NK-92 (cell line): ENCODE measurements around the gene MTCL1.

Experiments
- DNase-seq: peaks from one replicate; lab custom pipeline; 2025; ENCODE audit not compliant: unreplicated experiment; lab: John Stamatoyannopoulos, UW

MTCL1 gene

DNA sequence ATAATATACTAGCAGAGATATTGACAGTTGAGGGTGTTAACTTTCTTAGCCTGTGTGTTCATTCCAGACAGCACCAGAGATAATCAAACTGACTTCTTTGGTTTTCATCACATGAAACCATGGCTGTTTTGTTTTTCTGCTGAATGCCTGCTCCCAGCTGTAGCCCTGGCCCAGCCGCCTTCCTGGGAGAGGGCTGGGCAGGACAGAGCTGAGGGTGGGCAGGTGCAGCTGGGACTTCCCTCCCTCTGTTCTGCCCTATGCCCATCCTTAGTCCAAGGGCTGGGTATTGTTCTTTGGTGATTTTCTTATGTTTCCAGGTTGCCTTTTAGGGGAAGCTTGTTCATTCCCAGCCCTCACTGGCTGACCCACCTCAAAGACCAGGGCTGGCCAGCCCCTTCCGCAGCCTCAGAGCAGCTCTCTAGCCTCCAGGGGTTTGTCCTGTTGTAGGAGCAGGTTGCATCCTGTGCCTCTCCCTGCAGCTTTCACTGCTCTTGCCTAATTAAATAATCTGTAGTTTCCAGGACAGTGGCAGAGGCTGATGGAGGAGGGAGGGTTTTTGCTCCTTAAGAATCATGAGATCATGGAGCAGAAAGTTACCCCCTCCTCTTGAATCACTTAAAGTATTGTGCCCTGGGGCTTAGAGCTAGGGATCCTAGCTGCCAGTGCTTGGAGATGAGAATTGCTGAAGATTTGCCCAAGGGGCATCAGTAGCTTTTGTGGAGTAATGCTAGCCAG is 61.4 kb downstream of the MTCL1 start:
- no peak for DNase-seq

GRCh38 chr18:8767340-8767739 is 62.0 kb downstream of the MTCL1 start:
- no peak for DNase-seq

GRCh38 chr18:8769509-8770095 is 64.2 kb downstream of the MTCL1 start:
- DNase-seq = no peak

DNA sequence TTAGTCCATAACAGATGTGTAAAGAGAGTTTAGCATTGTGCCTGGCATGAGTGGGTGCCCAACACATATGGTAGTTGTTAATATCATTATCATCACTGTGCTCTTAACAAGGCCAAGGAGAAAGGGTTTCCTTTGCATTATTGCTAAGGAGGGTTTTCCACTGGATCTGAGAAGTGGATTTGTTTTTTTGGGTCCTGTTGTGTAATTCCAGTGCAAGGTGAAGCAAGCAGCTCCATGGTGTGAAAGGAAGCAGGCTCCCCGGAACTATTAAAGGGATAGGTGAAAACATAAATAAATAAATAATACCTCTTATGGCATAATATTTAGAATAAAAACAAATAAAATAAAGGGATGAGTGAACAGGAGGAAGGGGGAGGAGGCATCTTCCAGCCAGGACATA is 65.3 kb downstream of the MTCL1 start:
- DNase-seq = no peak

- no peak for DNase-seq
These were observed 66.6 kb downstream of the MTCL1 start for GRCh38 chr18:8771930-8772329.

GRCh38 chr18:8773980-8774379 is 68.6 kb downstream of the MTCL1 start:
- no peak for DNase-seq

DNA sequence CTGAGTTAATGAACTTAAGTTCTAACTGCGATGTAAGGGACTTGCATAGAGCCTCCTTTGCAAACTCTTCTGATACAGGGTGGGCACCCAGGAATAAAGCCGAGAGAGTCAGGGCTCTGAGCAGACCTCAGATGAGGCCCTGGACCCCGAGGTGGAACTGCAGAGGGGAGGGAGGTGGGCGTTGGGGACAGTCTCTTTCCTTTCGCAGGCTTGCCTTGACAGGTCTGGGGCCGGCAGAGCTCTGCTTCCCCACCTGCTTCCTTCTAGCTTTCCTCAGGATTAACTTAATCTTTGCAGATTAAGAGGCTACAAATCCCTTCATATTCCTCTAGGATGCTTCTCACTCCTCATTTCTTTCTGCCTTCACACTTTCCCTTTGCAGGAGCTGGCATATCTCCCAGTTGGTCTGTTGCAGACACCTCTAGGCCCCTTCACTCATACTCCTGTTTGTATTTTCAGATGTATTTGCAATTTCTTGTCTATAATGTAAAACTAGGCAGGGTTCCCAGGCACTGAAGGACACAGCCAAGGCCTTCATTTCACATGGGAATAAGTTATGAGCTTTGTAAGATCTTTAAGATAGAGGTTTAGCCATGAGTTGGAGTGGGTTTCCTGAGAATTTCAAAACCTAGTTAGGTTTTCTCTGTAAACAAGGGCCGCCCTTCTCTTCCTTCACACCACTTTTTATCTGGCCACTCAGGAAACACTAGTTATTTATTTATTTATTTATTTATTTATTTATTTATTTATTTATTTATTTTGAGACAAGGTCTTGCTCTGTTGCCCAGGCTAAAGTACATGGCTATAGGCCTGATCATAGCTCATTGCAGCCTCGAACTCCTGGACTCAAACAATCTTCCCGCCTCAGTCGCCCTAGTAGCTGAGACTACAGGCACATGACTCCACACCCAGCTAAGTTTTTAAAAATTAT is 70.9 kb downstream of the MTCL1 start:
- no peak for DNase-seq

DNA sequence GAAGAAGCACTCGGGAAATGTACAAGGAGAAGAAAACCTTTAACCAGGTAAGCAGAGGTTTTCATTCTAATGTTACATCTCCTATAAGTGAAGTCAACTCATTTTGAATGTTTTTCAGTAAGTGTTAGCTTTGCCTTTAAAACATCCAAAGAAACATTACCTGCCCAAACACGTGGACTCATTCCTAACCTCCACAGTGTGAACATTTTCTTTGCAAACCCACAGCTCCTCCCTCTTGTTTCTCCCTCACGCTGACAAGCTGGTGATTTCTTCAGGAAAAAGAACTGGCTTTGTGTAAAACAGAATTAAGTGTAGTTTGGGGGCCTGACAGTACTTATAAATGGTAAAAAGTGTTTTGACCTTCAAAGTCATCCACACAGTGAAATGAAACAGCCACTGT is 72.5 kb downstream of the MTCL1 start:
- DNase-seq = no peak

- DNase-seq = no peak
These were observed 73.0 kb downstream of the MTCL1 start for GRCh38 chr18:8778386-8778785.

GRCh38 chr18:8778824-8779223 is 73.5 kb downstream of the MTCL1 start:
- DNase-seq = no peak

DNA sequence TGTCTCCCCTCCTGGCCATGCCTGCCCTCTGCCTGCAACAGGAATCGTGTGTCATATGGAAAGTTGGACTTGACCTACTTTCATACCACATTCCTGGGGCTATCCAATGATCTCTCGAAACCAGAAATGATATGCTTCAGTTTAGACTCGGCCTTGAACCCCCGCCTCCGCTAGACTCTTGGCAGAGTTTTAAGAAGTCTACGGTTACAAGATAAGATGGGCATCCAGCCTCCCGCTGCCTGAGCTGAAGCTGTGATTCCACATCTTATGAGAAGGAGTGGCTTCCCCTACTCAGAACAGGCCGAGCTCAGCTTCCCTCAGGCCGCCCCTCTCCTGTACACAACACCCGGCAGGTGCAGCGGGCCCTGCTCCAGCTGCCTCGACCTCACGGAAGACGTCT is 73.9 kb downstream of the MTCL1 start:
- DNase-seq = no peak

- DNase-seq = no peak
These were observed 74.9 kb downstream of the MTCL1 start for GRCh38 chr18:8780227-8780626.

GRCh38 chr18:8781671-8782070 is 76.3 kb downstream of the MTCL1 start:
- no peak for DNase-seq

DNA sequence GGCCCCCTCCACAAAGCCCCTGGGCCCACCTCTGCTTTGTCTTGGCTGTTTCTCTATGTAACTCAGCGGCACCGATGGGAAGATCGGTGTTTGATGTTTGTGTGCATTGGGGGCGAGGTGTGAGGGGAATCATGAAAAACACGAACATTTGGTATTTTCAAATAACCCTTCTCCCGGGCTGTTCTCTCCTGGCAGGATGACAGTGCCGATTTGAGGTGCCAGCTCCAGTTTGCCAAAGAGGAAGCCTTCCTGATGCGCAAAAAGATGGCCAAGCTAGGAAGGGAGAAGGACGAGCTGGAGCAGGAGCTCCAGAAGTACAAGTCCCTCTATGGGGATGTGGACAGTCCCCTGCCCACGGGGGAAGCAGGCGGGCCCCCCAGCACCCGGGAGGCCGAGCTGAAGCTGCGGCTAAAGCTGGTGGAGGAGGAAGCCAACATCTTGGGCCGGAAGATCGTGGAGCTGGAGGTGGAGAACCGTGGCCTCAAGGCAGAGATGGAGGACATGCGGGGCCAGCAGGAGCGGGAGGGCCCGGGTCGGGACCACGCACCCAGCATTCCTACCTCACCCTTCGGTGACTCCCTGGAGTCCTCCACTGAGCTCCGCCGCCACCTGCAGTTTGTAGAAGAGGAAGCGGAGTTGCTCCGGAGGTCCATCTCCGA is 78.1 kb downstream of the MTCL1 start:
- no peak for DNase-seq

DNA sequence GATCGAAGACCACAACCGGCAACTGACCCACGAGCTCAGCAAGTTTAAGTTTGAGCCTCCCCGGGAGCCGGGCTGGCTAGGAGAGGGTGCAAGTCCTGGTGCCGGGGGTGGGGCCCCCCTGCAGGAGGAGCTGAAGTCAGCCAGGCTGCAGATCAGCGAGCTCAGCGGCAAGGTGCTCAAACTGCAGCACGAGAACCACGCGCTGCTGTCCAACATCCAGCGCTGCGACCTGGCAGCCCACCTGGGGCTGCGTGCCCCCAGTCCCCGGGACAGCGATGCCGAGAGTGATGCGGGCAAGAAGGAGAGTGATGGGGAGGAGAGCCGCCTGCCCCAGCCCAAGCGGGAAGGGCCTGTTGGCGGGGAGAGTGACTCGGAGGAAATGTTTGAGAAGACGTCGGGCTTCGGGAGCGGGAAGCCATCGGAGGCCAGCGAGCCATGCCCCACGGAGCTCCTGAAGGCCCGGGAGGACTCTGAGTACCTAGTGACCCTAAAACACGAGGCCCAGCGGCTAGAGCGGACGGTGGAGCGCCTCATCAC is 78.7 kb downstream of the MTCL1 start:
- no peak for DNase-seq

- DNase-seq = no peak
These were observed 79.9 kb downstream of the MTCL1 start for GRCh38 chr18:8785261-8785660.

DNA sequence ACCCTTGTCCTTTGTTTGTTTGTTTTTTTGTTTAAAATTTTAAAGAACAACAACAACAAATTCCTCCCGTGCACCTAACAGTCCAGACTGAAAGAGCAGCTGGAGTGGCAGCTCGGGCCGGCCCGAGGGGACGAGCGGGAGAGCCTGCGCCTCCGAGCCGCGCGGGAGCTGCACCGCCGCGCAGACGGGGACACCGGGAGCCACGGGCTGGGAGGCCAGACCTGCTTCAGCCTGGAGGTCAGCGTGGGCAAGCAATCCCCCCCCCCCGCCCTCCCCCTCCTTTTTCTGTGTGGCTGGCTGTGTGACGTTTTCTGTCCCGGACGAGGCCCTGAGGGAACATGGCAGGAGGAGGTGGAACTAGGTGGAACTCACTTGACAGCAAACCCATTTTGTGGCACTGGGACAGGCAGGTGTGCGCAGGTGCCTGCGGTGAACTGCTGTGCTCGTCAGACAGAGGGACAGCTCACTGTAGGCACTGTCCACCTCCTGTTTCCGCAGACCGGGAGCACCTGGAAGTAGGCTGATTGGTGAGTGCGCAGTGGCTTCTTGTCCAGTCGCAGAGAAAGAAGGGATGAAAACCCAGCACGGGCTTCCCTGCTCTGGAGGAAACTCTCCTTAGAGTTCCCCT is 80.6 kb downstream of the MTCL1 start:
- DNase-seq = no peak

DNA sequence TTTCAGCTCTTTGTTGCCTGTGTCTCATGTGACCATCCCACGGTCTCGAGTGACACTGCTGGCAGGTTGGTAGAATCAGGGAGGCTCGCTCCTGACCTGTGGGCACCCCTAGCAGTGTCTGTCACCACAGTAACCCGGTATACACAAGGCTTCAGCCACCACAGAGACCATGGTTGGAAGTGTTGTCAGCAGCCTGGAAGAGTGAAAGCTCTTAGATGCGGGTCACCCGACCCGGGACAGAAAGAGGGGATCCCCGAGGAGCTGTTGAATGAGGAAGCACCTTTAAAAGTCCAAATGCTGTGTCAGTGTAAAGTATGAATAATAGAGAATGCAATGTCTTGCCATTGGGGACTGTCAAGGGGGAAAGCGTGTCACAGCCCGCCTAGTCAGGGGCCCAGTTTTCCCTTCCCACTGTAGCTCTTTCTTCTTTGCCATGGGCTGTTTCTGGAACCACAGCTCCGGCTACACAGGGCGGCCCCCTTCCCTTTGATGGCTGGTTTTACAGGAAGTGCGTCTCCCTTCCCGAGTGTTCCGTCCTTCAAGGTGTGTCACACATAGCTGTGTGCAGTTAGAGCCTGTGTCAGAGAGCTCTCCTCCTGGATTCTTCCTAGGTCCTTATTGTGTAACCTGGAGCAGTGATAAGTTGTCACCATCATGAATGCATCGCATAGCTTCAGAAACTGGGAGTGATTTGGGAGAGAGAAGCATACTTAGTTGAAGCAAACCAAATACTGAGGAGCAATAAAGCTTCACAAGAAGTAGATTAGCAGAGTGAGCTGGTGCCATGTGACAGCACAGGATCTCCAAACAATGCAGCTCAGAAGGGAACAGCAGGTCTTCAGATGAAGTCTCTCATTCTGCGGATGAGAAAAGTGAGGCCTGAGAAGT is 81.4 kb downstream of the MTCL1 start:
- no peak for DNase-seq

- DNase-seq = no peak
These were observed 82.0 kb downstream of the MTCL1 start for GRCh38 chr18:8787371-8787670.

DNA sequence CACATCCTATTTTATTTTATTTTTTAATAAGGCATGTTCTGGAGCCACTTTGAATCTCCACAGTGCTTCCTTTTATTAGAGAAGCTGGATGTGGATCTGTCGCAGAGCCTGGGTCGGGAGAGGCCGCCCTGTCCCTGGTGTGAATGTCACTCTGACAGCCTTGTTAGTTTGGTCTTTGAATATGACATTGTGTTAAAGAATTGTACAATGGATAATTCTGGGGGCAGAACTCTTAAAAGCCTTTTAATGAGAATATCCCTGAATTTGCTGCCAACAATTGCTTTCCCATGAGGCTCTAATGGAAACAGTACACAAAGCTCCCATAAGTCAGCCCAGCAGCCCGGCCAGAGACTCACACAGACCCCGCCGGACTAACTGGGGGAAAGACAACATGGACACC is 82.4 kb downstream of the MTCL1 start:
- DNase-seq = no peak
